HFFc6 (cell line): ENCODE results near the gene DNAH9. TPM values are rescaled to one million over a fixed set of nuclear protein-coding genes. Genes with fewer than 3 reads are reported as not detected.

Experiments
- DNase-seq: peaks from one replicate; pipeline ENCODE4 v3.0.0-alpha.2; 2018
- H3K27ac Mint-ChIP-seq: 2 replicates; pipeline ENCODE4 v1.8.0; 2020; ENCODE audit warnings: mild to moderate bottlenecking, mixed read lengths
- H3K27me3 Mint-ChIP-seq: 2 replicates; pipeline ENCODE4 v1.8.0; 2021; ENCODE audit warnings: mild to moderate bottlenecking, moderate library complexity, mixed read lengths; ENCODE audit not compliant: insufficient read depth
- H3K36me3 Mint-ChIP-seq: 2 replicates; pipeline ENCODE4 v1.8.0; 2021; ENCODE audit warnings: low read depth, mixed read lengths
- H3K4me1 Mint-ChIP-seq: 2 replicates; pipeline ENCODE4 v1.8.0; 2020; ENCODE audit warnings: low read depth, mixed read lengths
- H3K4me3 Mint-ChIP-seq: 2 replicates; pipeline ENCODE4 v1.8.0; 2020; ENCODE audit warnings: mild to moderate bottlenecking, moderate library complexity, mixed read lengths
- H3K9me3 Mint-ChIP-seq: 2 replicates; pipeline ENCODE4 v1.8.0; 2020; ENCODE audit warnings: mild to moderate bottlenecking, mixed read lengths
- total RNA-seq, 6 experiments: library from RNA; stranded (reverse); fragmentation: NEBNext Ultra II Directional; extraction: Animal tissue kit (Norgen Biotek cat#: 25700); gene quantifications; 2 replicates in 1 of 6; 3 replicates in 5 of 6; pipeline ENCODE4 v1.2.3, GENCODE V29; 2021
- TF ChIP-seq, protein P1 (sequence below): fragments of 200-600 bp; sonication (generic); IDR thresholded peaks from 2 replicates; pipeline ENCODE4 v1.5.0; 2021; ENCODE audit warnings: antibody characterized with exemption, mild to moderate bottlenecking

The DNAH9 gene
- total RNA-seq, 6 experiments from 2014 or later: not detected

DNA sequence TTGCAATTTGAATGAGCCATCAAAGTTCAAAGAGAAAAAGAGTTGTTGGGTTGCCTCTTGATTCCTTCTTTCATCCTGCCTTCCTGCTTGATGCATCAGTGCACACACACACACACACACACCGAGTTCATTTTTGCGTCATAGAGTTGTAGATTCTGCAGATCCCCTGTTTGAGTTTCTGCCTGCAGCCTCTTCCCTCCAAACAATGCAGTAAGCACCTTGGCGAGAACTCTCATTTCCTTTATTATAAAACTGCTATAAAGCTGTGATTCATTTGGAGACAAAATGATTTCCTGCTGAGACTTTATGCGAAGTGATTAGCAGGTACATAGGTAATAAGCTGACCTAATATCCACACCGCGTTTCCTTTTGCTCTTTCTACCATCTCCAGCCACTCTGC lies 26.7 kb downstream of the DNAH9 start:
- Mint-ChIP-seq H3K4me3 (no peak overlapping the region), H3K27ac (no peak overlapping the region), H3K36me3 (peaks cover 6% of the 10 kb centered on the region), H3K4me1 (no peaks in the 10 kb centered on the region), H3K9me3 (peaks cover 49% of the 10 kb centered on the region), H3K27me3 (peaks cover 2% of the 10 kb centered on the region; the same call in 1 of the 2 replicates)
- TF ChIP-seq, protein P1, sequence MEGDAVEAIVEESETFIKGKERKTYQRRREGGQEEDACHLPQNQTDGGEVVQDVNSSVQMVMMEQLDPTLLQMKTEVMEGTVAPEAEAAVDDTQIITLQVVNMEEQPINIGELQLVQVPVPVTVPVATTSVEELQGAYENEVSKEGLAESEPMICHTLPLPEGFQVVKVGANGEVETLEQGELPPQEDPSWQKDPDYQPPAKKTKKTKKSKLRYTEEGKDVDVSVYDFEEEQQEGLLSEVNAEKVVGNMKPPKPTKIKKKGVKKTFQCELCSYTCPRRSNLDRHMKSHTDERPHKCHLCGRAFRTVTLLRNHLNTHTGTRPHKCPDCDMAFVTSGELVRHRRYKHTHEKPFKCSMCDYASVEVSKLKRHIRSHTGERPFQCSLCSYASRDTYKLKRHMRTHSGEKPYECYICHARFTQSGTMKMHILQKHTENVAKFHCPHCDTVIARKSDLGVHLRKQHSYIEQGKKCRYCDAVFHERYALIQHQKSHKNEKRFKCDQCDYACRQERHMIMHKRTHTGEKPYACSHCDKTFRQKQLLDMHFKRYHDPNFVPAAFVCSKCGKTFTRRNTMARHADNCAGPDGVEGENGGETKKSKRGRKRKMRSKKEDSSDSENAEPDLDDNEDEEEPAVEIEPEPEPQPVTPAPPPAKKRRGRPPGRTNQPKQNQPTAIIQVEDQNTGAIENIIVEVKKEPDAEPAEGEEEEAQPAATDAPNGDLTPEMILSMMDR: no peak
- DNase-seq: no peak

DNA sequence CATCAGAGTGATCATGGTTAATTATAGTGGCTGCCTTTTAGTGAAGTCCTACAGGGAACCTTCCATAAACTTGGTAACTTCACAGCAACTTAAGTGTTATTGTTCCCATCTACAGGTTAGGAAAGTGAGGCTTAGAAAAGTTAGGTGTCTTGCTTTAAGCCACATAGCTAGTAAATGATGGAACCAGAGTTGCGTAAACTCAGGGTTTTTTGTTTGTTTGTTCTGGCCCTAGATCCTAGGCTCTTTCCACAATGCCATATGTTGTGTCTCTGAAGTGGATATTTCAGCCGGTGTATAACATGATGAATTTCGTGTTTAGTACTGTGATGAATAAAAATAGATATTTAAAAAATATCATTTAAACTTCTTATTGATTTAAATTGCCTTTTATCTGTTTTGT lies 27.6 kb downstream of the DNAH9 start:
- Mint-ChIP-seq H3K9me3 (peaks cover 49% of the 10 kb centered on the region), H3K27me3 (peaks cover 1% of the 10 kb centered on the region; the same call in 1 of the 2 replicates), H3K36me3 (peaks cover 6% of the 10 kb centered on the region; the same call in 1 of the 2 replicates), H3K4me3 (no peak overlapping the region), H3K4me1 (no peaks in the 10 kb centered on the region), H3K27ac (no peak overlapping the region)
- TF ChIP-seq, protein P1: no peak
- DNase-seq: no peak

DNA sequence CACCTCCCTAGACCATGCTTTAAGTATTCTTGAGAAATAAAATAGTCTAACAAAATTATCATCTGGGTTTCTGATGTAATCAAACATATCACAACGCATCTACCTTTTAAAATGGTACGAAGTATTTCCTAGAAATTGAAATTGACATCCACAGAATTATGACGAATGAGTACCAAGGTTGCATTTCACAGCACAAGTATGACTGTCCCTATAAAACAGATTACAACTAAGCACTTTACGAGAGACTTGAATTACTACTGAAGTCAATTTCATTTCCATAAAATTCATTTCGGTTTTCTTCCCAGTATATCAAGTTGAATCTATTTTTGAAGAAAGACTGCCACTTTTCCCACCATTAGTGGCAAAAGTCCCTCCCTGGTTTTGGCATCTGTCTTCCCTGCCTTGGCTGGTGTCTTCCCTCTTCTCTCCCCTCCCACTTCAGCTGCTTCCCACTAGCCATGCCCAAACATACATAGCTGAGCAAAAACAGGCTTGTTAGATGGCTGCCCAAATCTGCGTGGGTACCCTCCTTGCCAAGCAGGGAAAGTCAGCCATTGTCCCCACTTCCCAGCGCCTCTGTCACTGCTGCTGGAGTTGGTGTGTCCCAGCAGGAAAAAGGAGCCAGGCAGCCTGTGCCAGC lies 29.2 kb downstream of the DNAH9 start:
- no peaks in the 10 kb centered on the region for H3K4me1 Mint-ChIP-seq
- peaks cover 43% of the 10 kb centered on the region for H3K9me3 Mint-ChIP-seq
- H3K27me3 Mint-ChIP-seq: peaks cover 1% of the 10 kb centered on the region; the same call in 1 of the 2 replicates
- no peak overlapping the region for H3K4me3 Mint-ChIP-seq
- H3K27ac Mint-ChIP-seq: no peak overlapping the region
- DNase-seq: no peak
- TF ChIP-seq, protein P1: no peak
- peaks cover 6% of the 10 kb centered on the region; the same call in 1 of the 2 replicates for H3K36me3 Mint-ChIP-seq

DNA sequence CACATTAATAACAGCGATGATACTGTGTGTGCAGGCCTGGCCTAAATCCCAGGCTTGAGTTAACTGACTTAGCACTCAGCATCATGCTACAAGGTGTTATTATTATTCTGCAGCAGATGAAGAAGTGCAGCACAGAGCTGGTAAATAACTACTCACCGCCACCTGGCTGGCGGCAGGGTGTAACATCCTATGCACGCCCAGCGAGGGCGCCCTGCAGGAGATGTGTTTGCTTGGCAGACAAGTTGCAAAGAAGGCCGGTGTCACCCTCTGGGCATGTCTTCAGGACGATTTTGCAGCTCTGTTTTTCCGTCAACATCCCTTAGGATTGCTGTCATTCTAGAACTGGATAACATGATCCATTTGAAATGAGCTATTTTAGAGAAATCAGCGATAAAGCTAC lies 30.1 kb downstream of the DNAH9 start:
- H3K9me3 Mint-ChIP-seq: peaks cover 44% of the 10 kb centered on the region
- H3K36me3 Mint-ChIP-seq: peaks cover 6% of the 10 kb centered on the region; the same call in 1 of the 2 replicates
- TF ChIP-seq, protein P1: no peak
- peaks cover under 1% of the 10 kb centered on the region; the same call in 1 of the 2 replicates for H3K27me3 Mint-ChIP-seq
- H3K27ac Mint-ChIP-seq: no peak overlapping the region
- no peak for DNase-seq
- H3K4me3 Mint-ChIP-seq: no peak overlapping the region
- no peaks in the 10 kb centered on the region for H3K4me1 Mint-ChIP-seq

DNA sequence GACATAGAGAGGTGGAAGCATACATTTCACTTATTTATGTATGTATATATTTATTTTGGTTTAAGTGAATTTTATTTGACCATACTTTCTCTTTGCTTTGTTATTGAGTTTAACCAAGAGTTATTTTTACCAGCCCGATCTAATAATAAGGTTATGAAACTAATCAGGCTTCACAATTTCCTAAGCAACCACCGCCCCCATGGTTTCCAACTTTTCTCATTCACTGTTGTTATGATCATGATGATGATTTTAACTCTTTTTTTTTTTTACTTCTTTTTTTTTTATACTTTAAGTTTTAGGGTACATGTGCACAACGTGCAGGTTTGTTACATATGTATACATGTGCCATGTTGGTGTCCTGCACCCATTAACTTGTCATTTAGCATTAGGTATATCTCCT lies 30.6 kb downstream of the DNAH9 start:
- no peak overlapping the region for H3K27ac Mint-ChIP-seq
- no peak overlapping the region for H3K4me3 Mint-ChIP-seq
- TF ChIP-seq, protein P1: no peak
- H3K9me3 Mint-ChIP-seq: peaks cover 43% of the 10 kb centered on the region
- H3K4me1 Mint-ChIP-seq: no peaks in the 10 kb centered on the region
- H3K27me3 Mint-ChIP-seq: no peaks in the 10 kb centered on the region
- no peak for DNase-seq
- H3K36me3 Mint-ChIP-seq: peaks cover 2% of the 10 kb centered on the region; the same call in 1 of the 2 replicates
